Activated CD8-positive, alpha-beta memory T cell treated with anti-CD3 and anti-CD28 coated beads, Interleukin-2, amount 50 U/mL, for 1 hour (primary cell): ENCODE measurements around the gene RALGAPA2.

ENCODE experiments used
- DNase-seq: peaks from one replicate; pipeline ENCODE4 v3.0.0-alpha.2; 2020; ENCODE audit errors: extremely low read depth

Gene RALGAPA2

GRCh38 chr20:20465252-20465651, 247.2 kb downstream of the RALGAPA2 start:
- no peak for DNase-seq

- no peak for DNase-seq
Observed at GRCh38 chr20:20463933-20464374, 248.5 kb downstream of the RALGAPA2 start.

- DNase-seq: no peak
Observed at GRCh38 chr20:20462185-20462584, 250.3 kb downstream of the RALGAPA2 start.

- DNase-seq: no peak
Observed at GRCh38 chr20:20461551-20461950, 250.9 kb downstream of the RALGAPA2 start.

- no peak for DNase-seq
Observed at GRCh38 chr20:20459726-20460125, 252.7 kb downstream of the RALGAPA2 start.

- no peak for DNase-seq
Observed at GRCh38 chr20:20457392-20458126, 254.9 kb downstream of the RALGAPA2 start.

- DNase-seq: no peak
Observed at GRCh38 chr20:20456741-20457140, 255.7 kb downstream of the RALGAPA2 start.

- no peak for DNase-seq
Observed at GRCh38 chr20:20455926-20456325, 256.5 kb downstream of the RALGAPA2 start.

GRCh38 chr20:20454850-20455627, 257.4 kb downstream of the RALGAPA2 start:
- DNase-seq: no peak

- no peak for DNase-seq
Observed at GRCh38 chr20:20454367-20454766, 258.1 kb downstream of the RALGAPA2 start.

GRCh38 chr20:20452254-20452676, 260.2 kb downstream of the RALGAPA2 start:
- no peak for DNase-seq

GRCh38 chr20:20450521-20450920, 261.9 kb downstream of the RALGAPA2 start:
- no peak for DNase-seq

- DNase-seq: no peak
Observed at GRCh38 chr20:20448881-20449280, 263.6 kb downstream of the RALGAPA2 start.

GRCh38 chr20:20447196-20447595, 265.2 kb downstream of the RALGAPA2 start:
- DNase-seq: no peak

- no peak for DNase-seq
Observed at GRCh38 chr20:20446425-20447015, 265.9 kb downstream of the RALGAPA2 start.

- DNase-seq: no peak
Observed at GRCh38 chr20:20446001-20446400, 266.4 kb downstream of the RALGAPA2 start.

GRCh38 chr20:20443504-20443903, 268.9 kb downstream of the RALGAPA2 start:
- DNase-seq: no peak

GRCh38 chr20:20442466-20442865, 270.0 kb downstream of the RALGAPA2 start:
- DNase-seq: no peak

GRCh38 chr20:20440886-20441658, 271.4 kb downstream of the RALGAPA2 start:
- no peak for DNase-seq

GRCh38 chr20:20440481-20440880, 272.0 kb downstream of the RALGAPA2 start:
- DNase-seq: no peak

- no peak for DNase-seq
Observed at GRCh38 chr20:20439602-20440190, 272.7 kb downstream of the RALGAPA2 start.
